Ammon's horn (tissue), 1 donor: ENCODE measurements around the gene CCDC88B.

Experiments
- DNase-seq: peaks from one replicate; pipeline ENCODE4 v3.0.0-alpha.2; 2016; ENCODE audit warnings: low spot score

CCDC88B gene, protein sequence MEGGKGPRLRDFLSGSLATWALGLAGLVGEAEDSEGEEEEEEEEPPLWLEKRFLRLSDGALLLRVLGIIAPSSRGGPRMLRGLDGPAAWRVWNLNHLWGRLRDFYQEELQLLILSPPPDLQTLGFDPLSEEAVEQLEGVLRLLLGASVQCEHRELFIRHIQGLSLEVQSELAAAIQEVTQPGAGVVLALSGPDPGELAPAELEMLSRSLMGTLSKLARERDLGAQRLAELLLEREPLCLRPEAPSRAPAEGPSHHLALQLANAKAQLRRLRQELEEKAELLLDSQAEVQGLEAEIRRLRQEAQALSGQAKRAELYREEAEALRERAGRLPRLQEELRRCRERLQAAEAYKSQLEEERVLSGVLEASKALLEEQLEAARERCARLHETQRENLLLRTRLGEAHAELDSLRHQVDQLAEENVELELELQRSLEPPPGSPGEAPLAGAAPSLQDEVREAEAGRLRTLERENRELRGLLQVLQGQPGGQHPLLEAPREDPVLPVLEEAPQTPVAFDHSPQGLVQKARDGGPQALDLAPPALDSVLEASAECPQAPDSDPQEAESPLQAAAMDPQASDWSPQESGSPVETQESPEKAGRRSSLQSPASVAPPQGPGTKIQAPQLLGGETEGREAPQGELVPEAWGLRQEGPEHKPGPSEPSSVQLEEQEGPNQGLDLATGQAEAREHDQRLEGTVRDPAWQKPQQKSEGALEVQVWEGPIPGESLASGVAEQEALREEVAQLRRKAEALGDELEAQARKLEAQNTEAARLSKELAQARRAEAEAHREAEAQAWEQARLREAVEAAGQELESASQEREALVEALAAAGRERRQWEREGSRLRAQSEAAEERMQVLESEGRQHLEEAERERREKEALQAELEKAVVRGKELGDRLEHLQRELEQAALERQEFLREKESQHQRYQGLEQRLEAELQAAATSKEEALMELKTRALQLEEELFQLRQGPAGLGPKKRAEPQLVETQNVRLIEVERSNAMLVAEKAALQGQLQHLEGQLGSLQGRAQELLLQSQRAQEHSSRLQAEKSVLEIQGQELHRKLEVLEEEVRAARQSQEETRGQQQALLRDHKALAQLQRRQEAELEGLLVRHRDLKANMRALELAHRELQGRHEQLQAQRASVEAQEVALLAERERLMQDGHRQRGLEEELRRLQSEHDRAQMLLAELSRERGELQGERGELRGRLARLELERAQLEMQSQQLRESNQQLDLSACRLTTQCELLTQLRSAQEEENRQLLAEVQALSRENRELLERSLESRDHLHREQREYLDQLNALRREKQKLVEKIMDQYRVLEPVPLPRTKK (N-terminal part only)

DNA sequence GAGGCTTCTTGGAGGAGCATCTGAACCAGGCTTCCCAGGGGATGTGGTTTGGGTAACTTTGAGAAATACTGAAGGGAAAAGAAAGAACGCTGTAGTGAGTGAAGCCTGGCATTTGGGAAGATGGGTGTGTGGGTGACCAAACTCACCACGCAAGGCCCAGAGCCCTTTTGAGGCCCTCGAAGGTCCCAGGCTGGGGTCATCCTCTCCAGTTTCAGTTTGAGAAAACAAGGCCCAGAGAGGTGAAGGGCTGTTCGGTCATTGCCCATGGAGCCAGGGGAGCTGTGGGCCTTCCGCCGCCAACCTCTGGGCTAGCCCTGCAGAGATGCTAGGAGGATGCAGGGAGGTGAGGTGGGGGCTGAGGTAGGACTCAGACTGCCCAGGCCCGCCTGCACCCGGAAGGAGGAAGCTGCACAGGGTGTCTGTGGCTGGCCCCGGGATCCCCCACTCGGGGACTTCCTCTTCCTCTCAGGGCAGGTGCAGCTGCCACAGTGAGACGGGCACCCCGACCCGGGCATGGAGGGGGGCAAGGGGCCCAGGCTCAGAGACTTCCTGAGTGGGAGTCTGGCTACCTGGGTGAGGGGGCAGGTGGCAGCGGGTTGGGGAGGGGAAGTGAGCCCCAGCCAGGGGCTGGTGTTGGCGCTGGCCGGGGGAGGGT is at the start of gene CCDC88B:
TSS of gene CCDC88B (plus strand) at position 451 of the 655 bp plus-strand sequence. CDS start at position 514, 63 bp downstream.
- peak; percentile 42 for DNase-seq

DNA sequence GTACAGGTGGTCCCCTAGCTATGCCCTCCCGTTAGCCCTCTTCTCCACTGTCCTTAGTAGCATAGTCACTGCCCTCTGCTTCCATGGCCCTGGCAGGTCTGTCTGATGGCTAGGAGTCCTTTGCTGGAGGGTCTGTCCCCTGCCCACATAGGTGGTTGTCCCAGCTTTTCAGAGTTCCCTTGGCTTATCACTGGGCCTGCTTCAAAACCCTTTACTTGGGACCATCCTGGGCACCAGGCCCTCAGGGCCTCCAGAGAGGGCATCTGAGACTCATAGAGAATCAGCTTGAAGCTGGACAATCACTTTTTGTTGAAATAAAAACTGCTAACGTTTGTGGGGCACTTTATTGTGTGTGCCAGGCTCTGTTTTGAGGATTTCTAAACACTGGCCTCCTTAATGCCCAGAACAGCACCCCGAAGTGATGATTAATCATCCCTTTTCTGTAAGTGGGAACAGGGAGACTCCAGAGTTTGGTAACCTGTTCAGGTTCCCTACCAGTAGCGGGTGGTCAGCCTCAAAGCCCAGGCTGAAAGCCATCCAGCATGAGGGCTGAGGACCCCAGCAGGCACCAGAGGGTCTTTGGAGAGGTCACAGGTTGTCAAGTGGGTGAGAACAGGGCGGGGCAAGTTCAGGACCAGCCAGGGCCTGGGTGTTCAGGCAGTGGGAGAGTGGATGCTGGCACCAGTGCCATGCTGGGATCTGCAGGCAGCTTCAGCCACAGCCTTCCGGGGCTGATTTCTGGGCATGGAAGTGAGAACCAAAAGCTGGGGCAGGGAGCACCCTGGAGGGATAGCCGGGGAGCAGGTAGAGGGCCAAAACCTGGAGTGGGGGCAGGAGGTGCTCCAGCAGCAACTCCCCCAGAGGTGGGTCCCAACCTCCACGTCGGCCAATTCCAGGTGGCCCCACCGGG is 49.4 kb upstream of the CCDC88B start:
- DNase-seq = no peak

DNA sequence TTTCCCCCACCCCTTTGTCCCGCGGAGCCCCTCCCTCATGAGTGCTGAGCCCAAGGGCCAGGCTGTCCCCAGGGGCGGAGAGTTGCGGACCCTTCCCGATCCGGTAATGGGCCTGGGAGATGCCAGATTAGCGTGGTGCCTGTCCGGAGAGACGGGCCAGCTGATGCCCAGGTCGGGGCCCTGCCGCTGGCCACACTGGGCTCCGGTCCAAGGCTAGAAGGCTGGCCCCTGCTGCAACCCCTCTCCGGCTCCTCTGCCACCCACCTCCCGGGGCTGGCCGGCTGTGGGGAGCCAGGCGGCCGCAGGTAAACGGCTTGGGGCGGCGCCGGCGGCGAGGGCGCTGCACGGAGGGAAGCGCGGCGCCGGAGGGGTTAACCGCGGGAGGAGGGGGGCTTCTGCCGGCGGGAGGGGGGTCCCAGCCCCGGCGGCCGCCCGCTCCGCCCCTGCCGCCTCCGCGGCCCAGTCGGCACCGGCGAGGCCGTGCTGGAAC is 48.7 kb upstream of the CCDC88B start, which contains the start of gene KCNK4:
TSS of gene KCNK4 (plus strand) at position 41 of the 490 bp plus-strand sequence. CDS start 1,717 bp downstream, outside the sequence.
- DNase-seq = no peak

DNA sequence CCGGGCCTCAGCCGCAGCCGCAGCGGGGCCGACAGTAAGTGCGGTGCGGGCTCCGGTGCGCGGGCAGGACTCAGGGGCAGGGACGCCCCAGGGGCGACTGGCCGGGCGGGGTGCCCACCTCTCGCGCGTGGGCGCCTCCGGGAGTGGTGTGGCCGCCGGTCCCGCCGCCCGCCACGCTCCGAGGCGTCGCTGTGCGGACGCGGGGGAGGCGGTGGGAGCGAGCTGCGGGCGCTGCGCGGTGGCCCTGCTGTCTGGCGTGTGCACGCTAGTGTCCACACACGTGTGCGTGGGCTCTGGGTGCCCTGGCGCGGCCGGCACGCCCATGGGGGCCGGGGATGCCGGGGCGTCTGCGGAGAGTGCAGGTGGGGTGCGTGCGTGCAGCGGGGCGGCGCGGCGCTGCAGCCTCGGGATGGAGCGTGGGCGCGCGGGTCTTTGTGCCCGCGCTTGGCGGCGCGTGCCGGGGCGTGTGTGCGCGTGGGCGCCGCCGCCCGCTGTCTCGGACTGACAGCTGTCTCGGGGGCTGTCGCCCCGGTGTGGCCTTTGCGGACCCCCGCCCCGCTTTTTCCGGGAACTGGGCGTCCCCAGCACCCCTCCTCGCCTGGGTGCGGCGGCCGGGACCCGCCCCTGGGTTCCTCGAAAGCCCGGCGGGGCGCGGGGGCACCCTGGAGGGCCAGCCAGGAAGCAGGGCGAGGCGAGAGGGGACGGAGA is 48.1 kb upstream of the CCDC88B start:
- no peak for DNase-seq

DNA sequence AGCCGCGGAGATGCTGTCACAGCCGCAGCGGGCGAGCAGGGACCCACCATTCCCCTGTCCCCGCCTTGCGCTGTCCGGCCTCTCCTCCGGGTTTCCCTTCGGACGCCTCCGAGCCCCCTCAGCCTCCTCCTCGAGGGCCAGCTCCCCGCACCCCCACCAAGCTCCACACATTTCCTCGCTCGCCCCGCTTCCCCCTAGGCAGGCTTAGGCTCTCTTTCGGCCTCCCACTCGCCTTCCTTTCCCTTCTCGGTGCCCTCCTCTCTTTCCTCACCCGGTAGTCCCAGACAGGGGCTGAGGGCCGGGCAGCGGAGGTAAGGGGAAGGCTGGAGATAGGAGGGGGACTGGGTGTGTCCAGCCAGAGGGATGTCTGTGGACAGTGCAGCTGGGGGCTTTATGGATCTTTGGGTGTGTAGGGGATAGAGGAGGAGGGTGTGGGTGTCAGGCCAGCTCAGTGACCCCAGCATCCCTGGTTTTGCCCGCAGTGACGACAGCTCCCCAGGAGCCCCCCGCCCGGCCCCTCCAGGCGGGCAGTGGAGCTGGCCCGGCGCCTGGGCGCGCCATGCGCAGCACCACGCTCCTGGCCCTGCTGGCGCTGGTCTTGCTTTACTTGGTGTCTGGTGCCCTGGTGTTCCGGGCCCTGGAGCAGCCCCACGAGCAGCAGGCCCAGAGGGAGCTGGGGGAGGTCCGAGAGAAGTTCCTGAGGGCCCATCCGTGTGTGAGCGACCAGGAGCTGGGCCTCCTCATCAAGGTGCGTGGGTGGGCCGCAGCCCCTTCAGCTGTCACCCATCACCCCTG is 47.3 kb upstream of the CCDC88B start:
- DNase-seq = no peak

DNA sequence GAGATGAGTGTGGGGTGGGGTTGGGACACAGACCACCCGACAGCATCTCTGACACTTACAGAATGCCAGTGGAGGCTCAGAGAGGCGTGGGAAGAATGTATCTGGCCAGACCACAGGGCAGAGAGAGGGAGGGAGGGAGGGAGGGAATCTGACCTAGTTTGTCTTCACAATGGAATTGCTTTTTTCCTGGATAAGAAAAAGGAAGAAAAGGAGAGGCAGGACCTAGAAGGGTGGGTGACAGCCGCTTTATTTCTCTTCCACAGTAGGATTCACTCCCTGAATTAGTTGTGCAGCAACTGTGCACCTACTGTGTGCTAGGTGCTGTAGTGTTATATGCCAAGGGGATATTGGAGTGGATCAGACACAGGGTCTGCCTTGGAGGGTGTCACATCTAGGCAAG is 45.2 kb upstream of the CCDC88B start:
- DNase-seq = no peak

DNA sequence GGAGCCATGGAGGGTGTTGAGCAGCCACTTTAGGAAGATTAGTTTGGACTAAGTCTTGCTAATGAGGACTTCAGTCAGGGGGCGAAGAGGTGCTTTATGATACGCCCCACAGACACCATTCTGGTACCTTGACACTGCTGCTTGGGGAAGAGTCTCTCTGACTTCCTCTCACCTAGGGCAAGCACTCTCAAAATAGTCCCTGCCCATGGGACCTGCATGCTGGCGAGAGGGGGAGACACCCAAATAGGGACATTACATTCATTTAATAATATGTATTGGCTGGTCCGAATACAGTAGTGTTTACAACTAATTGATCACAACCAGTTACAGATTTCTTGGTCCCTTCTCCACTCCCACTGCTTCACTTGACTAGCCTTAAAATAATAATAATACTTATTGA is 44.2 kb upstream of the CCDC88B start:
- DNase-seq = no peak

DNA sequence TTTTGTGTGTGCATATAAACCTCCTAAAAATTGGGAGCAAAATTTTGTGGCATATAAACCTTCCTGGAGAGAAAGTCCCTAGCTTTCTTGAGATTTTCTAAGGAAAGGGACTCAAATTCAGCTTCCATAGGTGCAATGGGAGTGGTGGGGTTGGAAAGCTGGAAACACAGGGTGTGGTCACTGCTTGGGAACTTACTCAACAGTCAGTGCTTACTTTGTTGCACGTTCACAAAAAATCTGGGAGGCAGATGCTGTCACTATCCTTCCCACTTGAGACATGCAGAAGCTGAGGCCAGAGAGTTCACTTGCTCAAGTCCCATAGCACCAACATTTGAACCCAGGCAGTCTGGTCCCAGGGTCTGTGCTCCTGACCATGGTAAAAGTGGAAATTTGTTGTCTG is 43.8 kb upstream of the CCDC88B start:
- DNase-seq = no peak

DNA sequence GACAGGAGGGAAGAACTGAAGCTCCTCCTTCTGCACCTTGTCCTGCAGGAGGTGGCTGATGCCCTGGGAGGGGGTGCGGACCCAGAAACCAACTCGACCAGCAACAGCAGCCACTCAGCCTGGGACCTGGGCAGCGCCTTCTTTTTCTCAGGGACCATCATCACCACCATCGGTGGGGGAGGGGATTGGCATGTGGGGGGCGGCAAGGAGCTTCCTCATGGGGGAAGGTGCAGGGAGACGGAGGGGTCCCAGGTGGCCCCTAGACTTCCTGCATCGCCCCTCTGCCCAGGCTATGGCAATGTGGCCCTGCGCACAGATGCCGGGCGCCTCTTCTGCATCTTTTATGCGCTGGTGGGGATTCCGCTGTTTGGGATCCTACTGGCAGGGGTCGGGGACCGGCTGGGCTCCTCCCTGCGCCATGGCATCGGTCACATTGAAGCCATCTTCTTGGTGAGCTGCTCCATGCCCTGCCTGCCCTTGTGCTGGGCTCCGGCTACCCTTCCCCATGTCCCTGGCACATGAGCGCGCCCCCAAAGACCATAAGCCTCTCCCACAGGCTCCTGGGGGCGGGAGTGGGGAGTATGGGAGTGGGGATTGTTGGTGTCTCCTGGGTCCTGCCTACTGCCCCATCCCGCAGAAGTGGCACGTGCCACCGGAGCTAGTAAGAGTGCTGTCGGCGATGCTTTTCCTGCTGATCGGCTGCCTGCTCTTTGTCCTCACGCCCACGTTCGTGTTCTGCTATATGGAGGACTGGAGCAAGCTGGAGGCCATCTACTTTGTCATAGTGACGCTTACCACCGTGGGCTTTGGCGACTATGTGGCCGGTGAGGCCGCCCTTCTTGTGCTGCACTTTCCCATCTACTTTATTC is 42.9 kb upstream of the CCDC88B start:
- DNase-seq = no peak

DNA sequence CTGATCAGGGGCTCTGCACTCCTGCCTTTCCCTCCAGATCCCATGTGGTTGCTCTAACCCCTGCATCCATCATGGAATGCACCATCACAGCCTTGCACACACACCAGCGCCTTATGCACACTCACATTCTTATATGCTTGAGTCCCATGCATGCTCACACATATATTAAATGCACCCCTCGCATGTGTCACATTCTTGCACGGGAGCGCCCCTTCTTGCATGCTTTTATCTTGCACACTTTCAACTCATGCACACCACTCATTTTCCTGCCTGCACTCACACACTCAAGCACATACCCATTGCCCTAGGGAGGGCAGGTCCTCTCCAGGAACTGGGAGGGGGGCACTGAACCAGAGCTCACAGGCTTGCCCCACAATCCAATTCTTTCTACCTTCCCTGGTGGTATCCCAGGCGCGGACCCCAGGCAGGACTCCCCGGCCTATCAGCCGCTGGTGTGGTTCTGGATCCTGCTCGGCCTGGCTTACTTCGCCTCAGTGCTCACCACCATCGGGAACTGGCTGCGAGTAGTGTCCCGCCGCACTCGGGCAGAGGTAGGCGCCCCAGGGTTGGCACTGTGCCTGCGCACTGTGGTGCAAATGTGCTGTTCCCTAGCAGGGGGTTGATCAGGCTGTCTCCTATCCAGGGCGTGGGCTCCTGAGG is 42.2 kb upstream of the CCDC88B start:
- no peak for DNase-seq

DNA sequence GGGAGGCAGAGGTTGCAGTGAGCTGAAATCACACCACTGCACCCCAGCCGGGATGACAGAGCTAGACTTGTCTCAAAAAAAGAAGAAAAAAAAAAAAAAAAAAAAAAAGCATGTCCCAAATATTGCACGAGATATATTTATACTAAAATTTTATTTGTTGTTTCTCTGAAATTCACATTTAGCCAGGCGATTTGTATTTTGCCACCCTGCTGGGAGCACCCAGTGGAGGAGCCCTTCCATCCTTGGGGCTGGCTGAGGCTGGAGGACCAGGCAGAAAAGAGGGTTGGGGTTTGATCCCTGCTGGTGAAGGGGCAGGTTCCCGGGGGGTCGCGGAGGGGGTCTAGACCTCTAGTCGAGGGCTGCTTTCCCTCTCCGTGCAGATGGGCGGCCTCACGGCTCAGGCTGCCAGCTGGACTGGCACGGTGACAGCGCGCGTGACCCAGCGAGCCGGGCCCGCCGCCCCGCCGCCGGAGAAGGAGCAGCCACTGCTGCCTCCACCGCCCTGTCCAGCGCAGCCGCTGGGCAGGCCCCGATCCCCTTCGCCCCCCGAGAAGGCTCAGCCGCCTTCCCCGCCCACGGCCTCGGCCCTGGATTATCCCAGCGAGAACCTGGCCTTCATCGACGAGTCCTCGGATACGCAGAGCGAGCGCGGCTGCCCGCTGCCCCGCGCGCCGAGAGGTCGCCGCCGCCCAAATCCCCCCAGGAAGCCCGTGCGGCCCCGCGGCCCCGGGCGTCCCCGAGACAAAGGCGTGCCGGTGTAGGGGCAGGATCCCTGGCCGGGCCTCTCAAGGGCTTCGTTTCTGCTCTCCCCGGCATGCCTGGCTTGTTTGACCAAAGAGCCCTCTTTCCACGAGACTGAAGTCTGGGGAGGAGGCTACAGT is 40.8 kb upstream of the CCDC88B start:
- peak; percentile 81 for DNase-seq

DNA sequence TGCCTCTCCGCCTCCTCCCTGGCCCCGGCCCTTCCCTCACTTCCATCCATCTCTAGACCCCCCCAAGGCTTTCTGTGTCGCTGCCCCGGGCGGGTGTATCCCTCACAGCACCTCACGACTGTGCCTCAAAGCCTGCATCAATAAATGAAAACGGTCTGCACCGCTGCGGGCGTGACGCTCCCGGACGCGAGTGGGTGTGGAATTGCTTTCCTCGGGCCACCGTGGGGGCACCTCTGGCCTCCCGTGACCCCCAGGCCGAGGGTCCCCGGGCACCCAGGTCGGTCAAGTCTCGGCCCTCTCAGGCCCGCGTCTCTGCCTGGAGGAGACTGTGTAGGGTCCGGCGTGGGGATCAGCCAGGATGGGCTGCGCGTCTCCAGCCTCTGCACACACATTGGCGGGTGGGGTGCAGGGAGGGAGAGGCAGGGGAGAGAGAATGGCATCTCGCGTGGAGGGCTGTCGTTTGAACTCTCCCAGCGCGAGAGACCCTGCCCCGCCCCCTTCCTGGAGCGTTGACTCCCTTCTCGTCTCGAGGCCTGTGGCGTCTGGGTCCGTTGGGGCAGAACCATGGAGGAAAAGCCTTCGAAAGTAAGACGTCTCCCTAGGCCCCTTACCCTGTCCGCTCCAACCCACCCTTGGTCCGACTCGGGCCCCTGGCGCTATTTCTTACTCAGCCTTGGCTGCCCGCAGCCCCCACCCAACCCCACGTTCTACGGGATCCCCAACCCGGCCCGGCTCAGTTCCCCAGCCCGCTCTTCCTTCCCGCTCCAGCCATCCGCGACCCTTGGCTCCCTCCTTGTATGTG is 40.0 kb upstream of the CCDC88B start, which contains the start of gene CATSPERZ:
TSS of gene CATSPERZ (plus strand) at position 512 of the 802 bp plus-strand sequence. CDS start at position 565, 53 bp downstream.
- no peak for DNase-seq

DNA sequence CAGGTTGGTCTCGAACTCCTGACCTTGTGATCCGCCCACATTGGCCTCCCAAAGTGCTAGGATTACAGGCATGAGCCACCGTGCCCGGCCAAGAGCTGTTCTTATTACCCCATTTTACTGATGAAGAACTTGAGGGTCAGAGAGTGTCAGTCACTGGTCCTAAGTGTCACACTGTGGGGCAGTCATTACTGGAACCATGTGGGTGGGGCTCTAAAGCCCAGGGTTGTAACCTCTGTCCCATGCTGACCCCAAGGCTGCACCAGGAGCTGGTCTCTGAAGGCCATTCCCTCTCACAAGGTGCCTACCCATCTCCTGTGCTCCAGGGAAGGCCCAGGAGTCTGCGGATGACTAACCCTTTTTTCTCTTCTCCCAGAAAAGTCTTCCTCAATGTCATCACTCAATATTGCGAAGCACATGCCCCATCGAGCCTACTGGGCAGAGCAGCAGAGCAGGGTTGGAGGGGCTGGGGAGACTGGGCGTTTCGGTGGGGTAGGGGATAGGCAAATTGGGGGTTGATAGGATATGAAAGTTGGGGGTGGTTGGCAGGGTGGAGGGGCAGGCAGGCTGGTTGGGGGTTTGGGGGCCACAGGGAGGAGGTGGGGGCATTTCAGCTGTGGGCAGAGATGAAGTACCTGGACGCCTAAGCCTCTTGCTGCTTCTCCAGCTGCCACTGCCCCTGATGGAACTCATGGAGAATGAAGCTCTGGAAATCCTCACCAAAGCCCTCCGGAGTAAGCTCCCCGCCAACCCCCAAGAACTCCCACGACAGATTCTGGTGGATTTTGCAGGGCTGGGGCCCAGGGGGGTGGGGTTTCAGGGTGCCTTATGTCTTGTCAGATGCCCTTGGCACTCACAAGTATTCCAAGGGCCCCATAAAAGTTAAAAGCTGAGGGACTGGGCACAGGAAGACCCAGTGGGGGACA is 36.6 kb upstream of the CCDC88B start:
- DNase-seq = no peak

DNA sequence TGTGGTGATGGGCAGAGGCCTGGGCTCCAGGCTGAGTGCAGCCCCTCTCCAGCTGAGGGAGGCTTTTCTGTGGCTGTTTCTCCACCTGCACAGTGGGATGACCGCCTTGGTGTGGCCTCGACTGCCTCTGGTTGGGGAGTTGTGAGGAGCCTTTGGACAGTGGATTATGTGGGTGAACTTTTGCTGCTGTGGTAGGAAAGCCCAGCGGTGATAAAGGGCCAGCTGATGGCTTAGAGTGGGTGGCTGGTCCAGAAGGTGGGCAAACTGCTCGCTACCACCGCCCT is 36.0 kb upstream of the CCDC88B start:
- DNase-seq = no peak
